GM10248 (cell line): ENCODE data around the gene CBLIF.
"Not testable (repeated sequence)": the region's sequence is repeated elsewhere in the genome, so short reads cannot be mapped to it uniquely, and the experiment has no call there.

Experiments used
- CTCF ChIA-PET: fragments of 300-600 bp; sonication (Branson Sonifier 250); formaldehyde crosslinking; extraction: SDS; loops from one replicate; lab custom pipeline; 2021; ENCODE audit warnings: antibody characterized with exemption; lab: Yijun Ruan, JAX
- POLR2A ChIA-PET: fragments of 350-650 bp; sonication (Branson Sonifier 250); formaldehyde crosslinking; extraction: SDS; loops from one replicate; lab custom pipeline; 2020; ENCODE audit warnings: antibody characterized with exemption; lab: Yijun Ruan, JAX
- DNase-seq: peaks from one replicate; pipeline ENCODE4 v3.0.0; 2012; ENCODE audit errors: extremely low spot score
- TF ChIP-seq, protein P1 (sequence below): IDR thresholded peaks from 2 replicates; pipeline ENCODE4 v1.5.1; 2012; ENCODE audit warnings: mild to moderate bottlenecking, low read depth; ENCODE audit errors: extremely low read depth, missing control alignments, control extremely low read depth

Gene CBLIF

DNA sequence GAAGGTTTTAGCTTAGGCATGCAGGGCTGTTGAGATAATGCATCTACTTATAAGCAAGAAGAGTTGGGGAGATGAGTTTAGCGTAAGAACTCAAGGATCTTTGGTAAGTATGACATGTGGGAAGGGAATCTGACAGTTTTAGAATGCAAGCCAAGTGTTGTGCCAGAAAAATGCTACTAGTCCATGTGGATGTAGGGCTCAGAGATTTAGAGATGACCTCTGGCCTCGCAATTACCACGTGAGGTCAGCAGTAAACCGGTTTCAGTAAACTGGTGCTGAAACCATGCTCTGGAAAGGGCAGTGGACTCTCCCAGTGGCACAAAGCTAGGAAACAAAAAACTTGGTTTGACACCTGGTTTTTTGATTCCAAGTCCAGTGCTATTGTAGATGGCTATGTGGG, 53.7 kb downstream of the CBLIF start:
- TF ChIP-seq, protein P1, sequence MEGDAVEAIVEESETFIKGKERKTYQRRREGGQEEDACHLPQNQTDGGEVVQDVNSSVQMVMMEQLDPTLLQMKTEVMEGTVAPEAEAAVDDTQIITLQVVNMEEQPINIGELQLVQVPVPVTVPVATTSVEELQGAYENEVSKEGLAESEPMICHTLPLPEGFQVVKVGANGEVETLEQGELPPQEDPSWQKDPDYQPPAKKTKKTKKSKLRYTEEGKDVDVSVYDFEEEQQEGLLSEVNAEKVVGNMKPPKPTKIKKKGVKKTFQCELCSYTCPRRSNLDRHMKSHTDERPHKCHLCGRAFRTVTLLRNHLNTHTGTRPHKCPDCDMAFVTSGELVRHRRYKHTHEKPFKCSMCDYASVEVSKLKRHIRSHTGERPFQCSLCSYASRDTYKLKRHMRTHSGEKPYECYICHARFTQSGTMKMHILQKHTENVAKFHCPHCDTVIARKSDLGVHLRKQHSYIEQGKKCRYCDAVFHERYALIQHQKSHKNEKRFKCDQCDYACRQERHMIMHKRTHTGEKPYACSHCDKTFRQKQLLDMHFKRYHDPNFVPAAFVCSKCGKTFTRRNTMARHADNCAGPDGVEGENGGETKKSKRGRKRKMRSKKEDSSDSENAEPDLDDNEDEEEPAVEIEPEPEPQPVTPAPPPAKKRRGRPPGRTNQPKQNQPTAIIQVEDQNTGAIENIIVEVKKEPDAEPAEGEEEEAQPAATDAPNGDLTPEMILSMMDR = no peak
- ChIA-PET POLR2A (no interaction called here), CTCF (interaction anchor here (1.3 to 2.6 kb wide), 2 partner anchors 10 to 38 kb away, joined by 4 to 10 read pairs; no protein-coding TSS in a partner anchor)
- DNase-seq = no peak

DNA sequence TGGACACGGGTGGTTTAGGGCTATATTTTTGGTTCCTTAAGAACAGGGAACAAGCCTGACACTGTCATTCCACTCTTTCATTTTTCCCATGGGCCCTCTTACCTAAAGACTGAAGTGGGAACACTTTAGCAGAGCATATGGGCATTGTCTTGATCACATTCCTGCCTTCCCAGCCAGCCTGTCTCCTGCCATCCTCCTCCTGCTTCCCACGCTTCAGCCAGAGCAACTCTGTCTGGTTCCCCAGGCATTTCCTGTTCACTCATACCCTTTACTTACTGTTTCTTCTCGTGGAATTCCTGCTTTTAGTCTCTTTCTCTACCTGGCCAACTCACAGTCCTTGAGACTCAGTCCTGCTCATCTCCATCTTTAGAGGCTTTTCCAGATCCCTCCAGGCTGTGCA, 57.5 kb downstream of the CBLIF start:
- POLR2A ChIA-PET = no interaction called here
- TF ChIP-seq, protein P1 = no peak
- CTCF ChIA-PET = interaction anchor here (1.2 to 2.3 kb wide), 4 partner anchors 10 to 21 kb away, joined by 3 to 8 read pairs (median 6); no protein-coding TSS in a partner anchor
- no peak for DNase-seq

DNA sequence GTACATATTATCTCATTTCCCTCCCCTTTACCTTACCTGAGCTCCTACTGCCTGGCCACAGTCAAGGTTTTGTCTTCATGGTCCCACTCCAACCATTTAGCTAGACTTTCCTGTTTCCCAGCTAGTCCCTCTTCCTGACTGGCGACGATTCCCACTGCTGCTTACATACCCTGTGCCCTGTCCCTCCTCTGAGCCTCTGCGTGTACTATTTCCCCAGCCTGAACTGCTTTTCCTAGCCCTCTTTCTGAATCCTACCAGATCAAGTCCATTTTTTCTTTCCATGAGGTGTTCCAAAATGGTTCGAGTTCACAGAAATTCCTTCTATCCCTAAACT, 58.1 kb downstream of the CBLIF start:
- POLR2A ChIA-PET = no interaction called here
- DNase-seq = no peak
- TF ChIP-seq, protein P1 = no peak
- CTCF ChIA-PET = interaction anchor here (1.8 to 2.3 kb wide), 3 partner anchors 9 to 32 kb away, joined by 3 to 8 read pairs (median 7); partner anchors contain the start of gene STX3

- CTCF ChIA-PET = interaction anchor here (2.1 kb wide), 1 partner anchor 31 kb away, joined by 7 read pairs; the partner anchor contains the start of gene STX3
- DNase-seq = no peak
- TF ChIP-seq, protein P1 = no peak
- POLR2A ChIA-PET = no interaction called here
Measured at GRCh38 chr11:59785818-59786217, 59.5 kb downstream of the CBLIF start.

GRCh38 chr11:59784441-59784840, 60.9 kb downstream of the CBLIF start:
- DNase-seq, POLR2A ChIA-PET: not testable (repeated sequence)
- CTCF ChIA-PET = interaction anchor here (0.9 to 1.0 kb wide), 2 partner anchors 17 to 26 kb away, joined by 4 read pairs; partner anchors contain the start of gene MRPL16

GRCh38 chr11:59783632-59784090, 61.6 kb downstream of the CBLIF start:
- no peak for DNase-seq
- CTCF ChIA-PET = no interaction called here
- POLR2A ChIA-PET = no interaction called here
- TF ChIP-seq, protein P1 = no peak

- DNase-seq = no peak
- ChIA-PET CTCF (no interaction called here), POLR2A (no interaction called here)
- TF ChIP-seq, protein P1 = no peak
Measured at GRCh38 chr11:59782080-59782479, 63.2 kb downstream of the CBLIF start.
